ENCODE measurements around the gene NHLRC3. TPM values are rescaled to one million over a fixed set of nuclear protein-coding genes. Genes with fewer than 3 reads are reported as not detected.

The NHLRC3 gene
- total RNA-seq, 1 experiment from 2014 or later = 11.3 TPM

DNA sequence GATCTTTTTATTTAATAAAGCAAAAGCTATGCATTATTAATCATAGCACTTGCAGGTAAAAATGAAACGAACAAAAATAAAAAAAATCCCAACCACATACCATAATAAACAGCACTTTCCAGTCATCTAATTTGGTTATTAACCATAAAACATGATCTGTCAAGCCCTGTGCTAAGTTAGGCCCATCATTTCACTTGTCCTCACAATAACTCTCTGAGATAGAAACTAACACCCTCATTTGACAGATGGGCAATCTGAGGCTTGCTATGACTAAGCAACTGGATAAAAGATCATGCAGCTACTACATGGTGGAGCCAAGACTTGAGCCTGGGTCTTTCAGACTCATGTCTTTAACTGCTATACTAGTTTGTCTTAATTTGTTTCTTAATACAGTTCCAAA lies 22.2 kb upstream of the NHLRC3 start:
- Mint-ChIP-seq H3K36me3 (ENCODE audit: insufficient read depth, unreplicated experiment) (peaks cover 66% of the 10 kb centered on the region), H3K4me3 (ENCODE audit: unreplicated experiment) (no peak overlapping the region), H3K27me3 (ENCODE audit: insufficient read depth, unreplicated experiment) (no peaks in the 10 kb centered on the region), H3K4me1 (ENCODE audit: insufficient read depth, unreplicated experiment) (no peaks in the 10 kb centered on the region), H3K27ac (ENCODE audit: low read depth, unreplicated experiment) (no peak overlapping the region), H3K9me3 (ENCODE audit: unreplicated experiment) (no peaks in the 10 kb centered on the region)
- intact Hi-C loops (cut with micrococcal nuclease) = loop anchor here (5.0 kb wide), 1 partner anchor 149 kb away; no protein-coding TSS in a partner anchor
- TF ChIP-seq, protein P1, sequence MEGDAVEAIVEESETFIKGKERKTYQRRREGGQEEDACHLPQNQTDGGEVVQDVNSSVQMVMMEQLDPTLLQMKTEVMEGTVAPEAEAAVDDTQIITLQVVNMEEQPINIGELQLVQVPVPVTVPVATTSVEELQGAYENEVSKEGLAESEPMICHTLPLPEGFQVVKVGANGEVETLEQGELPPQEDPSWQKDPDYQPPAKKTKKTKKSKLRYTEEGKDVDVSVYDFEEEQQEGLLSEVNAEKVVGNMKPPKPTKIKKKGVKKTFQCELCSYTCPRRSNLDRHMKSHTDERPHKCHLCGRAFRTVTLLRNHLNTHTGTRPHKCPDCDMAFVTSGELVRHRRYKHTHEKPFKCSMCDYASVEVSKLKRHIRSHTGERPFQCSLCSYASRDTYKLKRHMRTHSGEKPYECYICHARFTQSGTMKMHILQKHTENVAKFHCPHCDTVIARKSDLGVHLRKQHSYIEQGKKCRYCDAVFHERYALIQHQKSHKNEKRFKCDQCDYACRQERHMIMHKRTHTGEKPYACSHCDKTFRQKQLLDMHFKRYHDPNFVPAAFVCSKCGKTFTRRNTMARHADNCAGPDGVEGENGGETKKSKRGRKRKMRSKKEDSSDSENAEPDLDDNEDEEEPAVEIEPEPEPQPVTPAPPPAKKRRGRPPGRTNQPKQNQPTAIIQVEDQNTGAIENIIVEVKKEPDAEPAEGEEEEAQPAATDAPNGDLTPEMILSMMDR (IDR thresholded peaks at IDR 0.05; ENCODE audit: unreplicated experiment) = no peak
- no TSS peak for BruUV-seq (replicated peaks)
- no peak for DNase-seq (ENCODE audit: unreplicated experiment)
- ChIA-PET POLR2A (interaction anchor here (0.7 to 1.5 kb wide), 3 partner anchors 20 to 98 kb away, joined by 3 to 5 read pairs (median 3); partner anchors contain the start of gene PROSER1), CTCF (interaction anchor here (0.6 to 2.1 kb wide), 19 partner anchors 10 to 655 kb away, joined by 3 to 18 read pairs (median 3); partner anchors contain the start of gene STOML3)

DNA sequence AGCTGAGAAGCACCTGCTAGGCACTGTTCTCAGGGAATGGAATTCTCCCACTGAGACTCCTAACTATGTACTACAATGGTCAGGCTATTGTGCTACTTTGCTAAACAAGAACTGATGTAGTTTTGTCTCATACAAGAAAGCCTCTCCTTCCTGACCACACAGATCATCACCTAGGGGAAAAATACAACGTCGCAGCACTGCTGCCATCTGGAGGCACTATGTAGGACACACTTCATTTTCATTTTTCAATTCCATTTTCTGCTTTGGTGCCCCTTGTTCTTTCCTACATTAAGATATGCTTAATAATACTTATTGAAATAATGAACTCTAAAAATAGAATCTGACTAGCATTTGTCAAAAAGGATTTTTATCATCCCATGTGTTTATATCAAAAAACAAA lies 21.5 kb upstream of the NHLRC3 start:
- no peaks in the 10 kb centered on the region for H3K4me1 Mint-ChIP-seq (ENCODE audit: insufficient read depth, unreplicated experiment)
- peaks cover 66% of the 10 kb centered on the region for H3K36me3 Mint-ChIP-seq (ENCODE audit: insufficient read depth, unreplicated experiment)
- H3K27ac Mint-ChIP-seq (ENCODE audit: low read depth, unreplicated experiment) = no peak overlapping the region
- intact Hi-C loops (cut with micrococcal nuclease) = loop anchor here (1.0 to 5.0 kb wide), 2 partner anchors 101 to 149 kb away; no protein-coding TSS in a partner anchor
- TF ChIP-seq, protein P1 (IDR thresholded peaks at IDR 0.05; ENCODE audit: unreplicated experiment) = peak; percentile 41
- ChIA-PET CTCF (interaction anchor here (0.6 to 2.1 kb wide), 19 partner anchors 9 to 654 kb away, joined by 3 to 18 read pairs (median 4); partner anchors contain the start of gene STOML3), POLR2A (interaction anchor here (1.0 to 1.6 kb wide), 5 partner anchors 13 to 99 kb away, joined by 3 to 6 read pairs (median 3); no protein-coding TSS in a partner anchor)
- H3K4me3 Mint-ChIP-seq (ENCODE audit: unreplicated experiment) = no peak overlapping the region
- no peaks in the 10 kb centered on the region for H3K27me3 Mint-ChIP-seq (ENCODE audit: insufficient read depth, unreplicated experiment)
- no TSS peak for BruUV-seq (replicated peaks)
- no peaks in the 10 kb centered on the region for H3K9me3 Mint-ChIP-seq (ENCODE audit: unreplicated experiment)
- DNase-seq (ENCODE audit: unreplicated experiment) = peak; percentile 52

DNA sequence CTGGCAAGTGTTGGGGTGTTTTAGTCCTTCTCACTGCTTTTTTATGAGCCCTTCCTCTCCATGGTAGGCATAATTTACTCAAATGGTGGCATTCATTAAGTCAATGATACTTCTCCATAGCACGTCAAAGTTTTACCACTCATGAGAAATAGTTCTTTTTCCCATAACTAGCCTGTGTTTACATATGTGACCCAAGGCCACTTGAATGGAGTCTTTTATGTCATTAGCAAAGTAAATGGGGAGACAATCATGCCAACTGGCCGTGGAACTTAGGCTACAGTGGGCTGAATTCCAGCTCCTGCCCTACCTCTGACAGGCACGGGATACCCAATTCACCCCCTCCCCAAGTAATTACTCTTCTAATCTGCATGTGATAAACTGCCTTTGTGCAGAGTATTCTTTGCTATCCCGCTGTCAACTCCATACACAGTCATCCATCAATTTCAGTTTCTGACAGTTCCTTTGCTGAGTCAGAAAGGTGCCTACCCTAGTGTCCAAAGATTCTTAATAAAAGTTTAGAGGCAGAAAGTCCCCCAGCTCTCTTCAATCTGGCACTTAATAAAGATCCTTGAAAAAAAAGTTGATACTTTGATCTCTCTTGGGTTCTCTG lies 17.3 kb upstream of the NHLRC3 start:
- Mint-ChIP-seq H3K9me3 (ENCODE audit: unreplicated experiment) (no peaks in the 10 kb centered on the region), H3K36me3 (ENCODE audit: insufficient read depth, unreplicated experiment) (peaks cover 77% of the 10 kb centered on the region), H3K27ac (ENCODE audit: low read depth, unreplicated experiment) (no peak overlapping the region), H3K4me3 (ENCODE audit: unreplicated experiment) (no peak overlapping the region), H3K4me1 (ENCODE audit: insufficient read depth, unreplicated experiment) (no peaks in the 10 kb centered on the region), H3K27me3 (ENCODE audit: insufficient read depth, unreplicated experiment) (no peaks in the 10 kb centered on the region)
- TF ChIP-seq, protein P1 (IDR thresholded peaks at IDR 0.05; ENCODE audit: unreplicated experiment) = no peak
- BruUV-seq (replicated peaks) = no TSS peak
- no peak for DNase-seq (ENCODE audit: unreplicated experiment)
- POLR2A ChIA-PET = interaction anchor here (0.7 to 1.4 kb wide), 2 partner anchors 16 to 159 kb away, joined by 3 to 4 read pairs; no protein-coding TSS in a partner anchor
- CTCF ChIA-PET = interaction anchor here (1.1 to 1.3 kb wide), 2 partner anchors 13 to 16 kb away, joined by 3 read pairs; partner anchors contain the start of gene PROSER1
- intact Hi-C loops (cut with micrococcal nuclease) = no loop called here

DNA sequence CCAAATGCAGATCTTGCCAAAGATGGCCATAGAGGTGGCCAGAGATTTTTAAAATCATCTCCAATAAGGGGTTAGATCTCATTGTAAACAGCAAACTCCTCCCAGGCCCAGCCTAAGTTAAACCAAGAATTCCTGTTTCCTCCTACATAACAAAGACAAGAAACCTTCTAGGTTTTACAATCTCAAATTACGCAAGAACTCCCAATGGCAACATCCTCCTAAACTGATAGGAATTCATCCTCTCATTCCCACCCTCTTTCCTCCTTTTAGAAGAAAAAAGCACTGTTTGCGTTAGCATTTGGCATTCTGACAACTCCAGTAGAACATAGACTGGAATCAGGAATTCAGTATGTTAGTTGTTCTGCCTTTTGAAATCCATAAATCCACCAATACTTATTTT lies 14.9 kb upstream of the NHLRC3 start:
- Mint-ChIP-seq H3K9me3 (ENCODE audit: unreplicated experiment) (no peaks in the 10 kb centered on the region), H3K4me3 (ENCODE audit: unreplicated experiment) (no peak overlapping the region), H3K4me1 (ENCODE audit: insufficient read depth, unreplicated experiment) (no peaks in the 10 kb centered on the region), H3K27me3 (ENCODE audit: insufficient read depth, unreplicated experiment) (no peaks in the 10 kb centered on the region), H3K36me3 (ENCODE audit: insufficient read depth, unreplicated experiment) (peaks cover 78% of the 10 kb centered on the region), H3K27ac (ENCODE audit: low read depth, unreplicated experiment) (peak overlapping the region; percentile 23)
- intact Hi-C loops (cut with micrococcal nuclease) = no loop called here
- ChIA-PET CTCF (interaction anchor here (0.5 kb wide), 1 partner anchor 52 kb away, joined by 3 read pairs; no protein-coding TSS in a partner anchor), POLR2A (interaction anchor here (1.1 kb wide), 1 partner anchor 10 kb away, joined by 4 read pairs; no protein-coding TSS in a partner anchor)
- peak; percentile 9 for DNase-seq (ENCODE audit: unreplicated experiment)
- TF ChIP-seq, protein P1 (IDR thresholded peaks at IDR 0.05; ENCODE audit: unreplicated experiment) = no peak
- BruUV-seq (replicated peaks) = no TSS peak
